ENCODE data around the gene CDK10.

DNA sequence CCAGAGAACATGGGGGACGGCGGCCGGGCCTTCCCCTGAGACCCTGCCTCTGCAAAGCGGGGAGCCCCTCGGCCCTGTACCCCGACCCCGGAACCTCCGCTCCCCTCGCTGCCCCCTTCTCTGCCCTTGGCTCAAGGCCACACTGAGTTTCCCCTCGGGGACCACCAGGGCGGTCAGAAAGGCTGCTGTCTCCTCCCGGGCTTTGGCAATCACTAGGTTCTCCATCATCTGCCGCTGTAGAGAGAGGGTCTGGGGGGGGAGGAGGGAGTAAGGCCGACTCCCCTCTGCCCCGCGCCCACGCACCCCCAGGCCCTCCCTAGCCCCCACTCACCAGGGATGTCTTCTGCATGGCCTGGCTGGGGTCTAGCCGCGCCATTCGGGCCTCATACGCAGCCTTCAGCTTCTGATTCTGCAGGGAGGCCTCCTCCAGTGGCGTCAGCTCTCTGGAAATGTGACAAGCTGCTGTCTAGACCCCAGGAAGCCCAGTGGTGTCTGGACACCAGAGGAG, 25.8 kb downstream of the CDK10 start:
- no peak for TF ChIP-seq GATAD2B (conservative IDR thresholded peaks at IDR 0.05; ENCODE audit: low read depth)
- no peak for TF ChIP-seq CTCF (IDR thresholded peaks at IDR 0.05 in 2 of 3, conservative IDR thresholded peaks at IDR 0.05 in 1 of 3; ENCODE audit: control insufficient read depth in 2 of 3, extremely low read depth in 1 of 3, insufficient read depth in 1 of 3, low read depth in 3 of 3, low read length in 3 of 3)
